NCI-H524 treated with DMSO at 0.1 percent for 48 hours (cell line): Measurements from ENCODE around the gene AGMO.

Source experiments
- DNase-seq: peaks from one replicate; lab custom pipeline; 2025; lab: John Stamatoyannopoulos, UW

AGMO gene

DNA sequence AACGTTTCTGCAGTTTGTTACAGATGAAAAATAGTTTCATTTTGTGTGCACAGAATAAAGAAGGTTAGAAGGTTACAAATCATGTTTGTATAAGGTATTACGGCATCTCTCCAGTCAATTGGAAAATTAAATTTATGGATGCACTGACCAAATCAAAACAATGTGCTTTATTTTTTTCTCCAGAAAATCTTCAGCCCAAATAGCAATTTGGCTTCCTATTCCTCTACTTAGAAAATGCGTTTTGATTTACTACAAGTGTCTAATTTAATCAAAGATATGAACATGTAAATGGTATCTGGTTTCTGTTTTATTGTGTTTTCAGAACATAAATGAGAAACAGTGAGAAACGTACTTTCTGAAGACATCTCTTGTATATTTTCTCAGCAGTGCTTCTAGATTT is 63.4 kb downstream of the AGMO start:
- DNase-seq: no peak

DNA sequence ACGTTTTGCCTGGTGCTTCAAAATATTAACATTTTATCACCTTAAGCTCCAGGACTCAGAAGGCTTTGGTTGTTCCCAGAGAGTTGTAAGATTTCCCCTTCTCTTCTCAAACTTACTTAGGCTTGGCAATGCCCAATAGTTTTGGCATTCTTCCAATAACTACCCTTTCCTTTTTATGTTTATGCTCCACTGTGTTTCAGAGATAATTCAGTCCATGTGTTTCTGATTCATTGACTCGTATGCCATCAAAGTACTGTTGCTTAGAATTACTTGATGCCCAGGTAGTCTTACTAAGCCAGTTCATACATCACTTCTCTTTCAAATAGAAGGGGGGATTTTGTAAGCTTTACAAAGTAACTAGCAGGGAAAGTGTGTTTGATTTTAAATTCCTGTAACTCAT is 66.6 kb downstream of the AGMO start:
- DNase-seq: no peak

DNA sequence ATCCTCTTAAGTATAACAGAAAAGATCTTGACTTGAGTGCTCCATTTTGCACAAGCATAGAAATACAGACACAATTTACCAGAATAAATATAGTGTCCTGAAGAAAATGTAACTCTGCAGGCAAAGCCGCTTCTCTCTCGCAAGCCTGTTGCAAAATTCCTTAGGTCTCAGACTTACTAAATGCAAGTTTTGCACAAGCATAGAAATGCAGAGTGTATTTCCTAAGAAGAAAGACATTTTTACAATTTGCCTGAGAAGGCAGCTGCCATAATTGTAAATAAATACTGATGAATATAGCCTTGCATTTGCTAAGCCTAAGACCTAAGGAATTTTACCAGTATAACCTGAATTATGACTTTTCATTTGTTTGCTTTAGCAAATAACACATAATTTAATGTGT is 67.1 kb downstream of the AGMO start:
- DNase-seq: no peak

DNA sequence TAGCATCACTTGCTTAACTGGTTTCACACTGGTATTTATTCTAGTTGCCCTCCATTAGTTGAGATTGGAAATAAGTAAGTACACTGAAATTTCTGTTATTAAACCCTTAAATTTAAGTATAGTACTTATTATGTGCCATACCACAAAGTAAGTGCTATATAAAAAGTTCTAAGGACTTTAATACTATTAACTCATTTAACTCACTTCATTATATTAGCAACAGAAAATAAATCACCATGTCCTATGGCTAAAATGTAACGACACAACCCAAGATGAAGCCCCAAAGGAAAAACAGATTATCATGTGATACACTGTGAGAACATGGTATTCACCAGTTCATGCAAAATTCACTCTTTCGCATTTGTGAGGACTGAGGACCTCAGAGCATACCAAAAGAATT is 70.5 kb downstream of the AGMO start:
- DNase-seq: no peak

DNA sequence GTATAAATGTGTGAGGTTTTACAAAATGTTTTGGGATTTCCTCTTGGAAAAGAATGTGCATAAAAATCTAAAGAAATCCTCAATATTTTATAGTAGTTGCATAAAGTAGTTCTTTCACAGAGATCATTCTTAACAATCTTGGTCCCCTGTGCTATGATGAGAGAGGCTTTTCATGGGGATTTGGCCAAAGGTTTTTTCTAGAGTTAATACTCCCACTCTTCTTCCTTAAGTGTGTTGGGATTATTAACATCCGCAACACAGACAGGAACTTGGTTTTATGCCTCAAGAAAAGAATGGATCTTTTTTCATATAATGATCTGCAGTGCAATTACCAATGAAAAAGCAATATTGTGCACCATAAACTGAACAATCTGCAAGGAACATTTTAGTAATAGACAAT is 71.5 kb downstream of the AGMO start:
- DNase-seq: no peak

DNA sequence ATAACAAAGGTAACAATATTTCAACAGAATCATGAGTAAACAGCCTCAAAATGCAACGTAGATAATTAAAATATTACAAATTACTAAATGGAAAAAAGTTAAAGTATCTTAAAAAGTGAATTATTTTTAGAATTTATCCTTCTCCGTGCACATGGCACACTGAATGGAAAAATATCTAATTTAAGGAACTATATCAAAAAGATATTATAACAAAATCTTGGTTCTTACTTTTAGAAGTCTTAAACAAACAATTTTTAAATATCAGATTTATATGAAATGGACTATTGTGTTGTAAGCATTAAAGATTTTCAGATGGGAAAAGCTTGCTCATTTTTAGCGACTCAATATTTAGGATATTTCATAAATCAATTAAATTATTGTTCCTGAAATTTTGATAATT is 72.0 kb downstream of the AGMO start:
- DNase-seq: no peak

DNA sequence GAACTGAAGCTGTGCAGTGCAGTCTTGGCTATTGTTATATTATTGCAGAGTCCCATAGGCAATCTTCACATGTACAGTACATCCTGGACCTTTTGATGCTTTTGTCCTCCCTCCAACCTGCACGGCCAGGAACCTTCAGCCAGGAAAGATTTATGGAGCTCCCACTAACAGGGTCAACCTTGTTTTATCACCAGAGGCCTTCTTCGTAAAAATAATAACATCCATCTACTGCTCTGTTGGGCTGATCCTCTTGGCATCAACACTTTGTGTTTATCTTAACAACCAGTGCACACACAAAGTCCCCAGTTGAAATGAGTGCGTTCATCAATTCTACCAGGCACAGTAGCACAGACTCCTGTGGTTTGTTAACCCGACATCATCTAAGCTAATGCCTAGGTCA is 72.4 kb downstream of the AGMO start:
- no peak for DNase-seq

DNA sequence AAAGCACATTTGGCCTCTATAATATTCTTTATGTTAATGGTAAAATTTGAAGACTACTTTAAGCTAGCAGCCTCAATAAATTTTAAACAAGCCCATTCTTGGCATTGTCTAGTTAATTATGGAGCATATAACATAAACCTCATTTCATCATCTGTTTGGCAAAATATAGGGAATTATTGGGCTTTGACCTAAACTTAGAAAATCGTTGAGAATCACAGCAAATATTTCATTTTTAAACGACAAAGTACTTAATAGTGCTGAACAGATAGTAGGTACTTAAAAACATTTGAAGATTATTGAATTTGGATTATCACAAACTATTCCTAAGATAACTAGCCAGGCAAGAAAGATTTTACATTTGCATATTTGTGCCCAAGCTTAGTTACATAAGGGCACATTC is 73.4 kb downstream of the AGMO start:
- no peak for DNase-seq

DNA sequence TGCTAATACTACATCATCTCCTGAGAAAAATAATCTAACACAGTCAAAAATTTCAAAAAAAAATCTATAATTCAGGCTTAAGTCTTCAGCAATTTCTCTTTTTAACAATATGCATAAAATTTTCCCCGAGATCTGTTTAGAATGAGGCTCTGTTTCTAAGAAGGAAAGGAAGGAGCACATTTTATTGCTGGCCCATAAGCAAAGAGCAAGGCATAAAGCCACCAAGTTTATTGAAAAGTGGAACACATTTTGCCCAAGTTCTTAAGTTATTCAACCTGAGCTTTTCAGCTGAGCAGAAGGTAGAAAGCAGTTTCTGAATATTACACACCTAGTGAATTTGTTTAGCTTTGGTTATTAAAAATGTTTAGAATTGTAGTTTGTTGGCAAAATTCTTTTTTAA is 73.9 kb downstream of the AGMO start:
- DNase-seq: no peak

DNA sequence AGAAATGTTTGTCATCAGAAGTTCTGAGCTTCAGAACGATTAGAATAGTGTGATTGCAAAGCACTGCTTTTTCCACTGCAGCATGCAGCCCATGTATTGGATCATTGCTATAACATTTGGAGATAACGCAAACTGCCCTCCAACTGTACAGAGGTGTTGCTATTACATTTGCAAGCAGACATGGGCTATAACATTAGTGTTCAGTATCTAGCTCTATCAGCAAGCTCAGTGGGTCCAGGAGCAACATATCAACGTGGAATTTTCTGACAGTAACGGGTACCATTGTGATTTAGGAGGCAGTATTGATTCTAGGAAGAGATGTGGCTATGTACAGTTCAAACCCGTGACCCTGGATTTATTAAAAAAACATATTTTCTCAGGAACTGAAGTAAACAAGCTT is 75.8 kb downstream of the AGMO start:
- DNase-seq: no peak

DNA sequence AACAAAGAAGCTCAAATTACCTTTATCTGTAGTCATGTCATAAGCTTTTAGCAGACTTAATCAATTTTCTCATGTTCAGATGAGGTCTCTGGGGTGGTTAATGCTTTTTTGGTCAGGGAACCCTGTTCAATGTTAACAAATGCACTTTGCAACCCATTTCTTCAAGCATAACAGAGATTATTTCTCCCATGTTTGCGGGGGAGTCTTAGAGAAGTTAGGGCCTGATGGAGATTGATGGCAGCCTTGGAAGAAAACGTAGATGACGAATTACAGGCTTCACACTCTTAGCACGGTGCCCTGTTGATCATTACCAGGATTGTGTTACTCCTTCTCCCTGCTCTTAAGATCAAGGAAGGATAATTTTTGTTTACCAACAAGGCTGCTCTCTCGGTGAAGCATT is 76.4 kb downstream of the AGMO start:
- DNase-seq: no peak

DNA sequence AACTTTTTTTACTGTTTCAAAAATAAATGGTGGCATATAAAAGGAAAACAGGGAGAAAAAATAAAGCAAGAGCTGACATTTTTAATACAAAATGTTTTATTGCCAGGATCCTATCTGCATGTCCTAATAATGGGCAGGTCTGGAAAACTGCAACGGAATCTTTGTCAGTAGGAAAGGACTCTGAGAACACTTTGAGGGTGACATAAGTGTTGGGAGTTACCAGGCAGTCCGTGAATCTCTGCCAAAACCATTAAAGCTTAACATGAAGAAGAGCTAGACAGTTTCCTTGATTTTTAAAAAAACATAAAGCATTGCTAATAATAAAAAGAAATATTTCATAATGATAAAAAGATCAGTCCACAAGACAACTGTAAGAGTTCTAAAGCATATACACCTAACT is 80.7 kb downstream of the AGMO start:
- no peak for DNase-seq

DNA sequence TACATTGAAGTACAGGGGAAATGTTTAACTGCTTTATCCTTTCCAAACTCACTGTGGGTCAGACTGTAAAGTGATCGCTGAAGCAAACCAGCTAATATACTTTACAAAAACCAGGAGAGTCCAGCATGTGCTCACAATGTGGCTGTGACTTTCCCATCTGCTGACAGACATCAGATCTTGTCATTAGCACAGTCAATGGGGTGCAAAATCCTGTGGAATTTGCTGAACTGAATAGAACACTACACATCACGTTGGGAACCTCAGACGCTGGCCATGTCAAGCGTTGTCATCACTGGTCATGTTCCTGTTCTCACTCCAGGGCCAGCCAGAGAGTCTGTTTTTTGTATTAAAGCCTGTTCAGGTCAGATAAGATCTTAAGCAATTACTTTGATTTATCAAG is 83.4 kb downstream of the AGMO start:
- no peak for DNase-seq

DNA sequence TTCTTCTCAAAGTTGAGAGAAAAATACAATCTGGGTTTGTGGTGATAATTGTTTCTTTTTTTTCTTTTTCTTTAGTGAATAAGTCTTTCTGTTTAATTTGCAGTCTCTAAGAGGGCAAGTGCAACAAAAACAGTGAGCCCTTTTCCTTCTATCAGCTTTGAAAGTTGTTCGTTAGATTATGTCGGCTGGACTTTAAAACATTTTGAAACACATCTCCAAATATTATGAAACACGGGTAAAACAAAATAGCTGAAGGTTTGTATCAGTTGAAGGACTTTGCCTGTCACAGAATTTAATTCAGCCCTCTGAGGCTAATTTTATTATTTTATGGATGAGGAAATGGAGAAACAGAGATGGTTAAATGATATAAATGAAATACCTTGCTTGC is 85.3 kb downstream of the AGMO start:
- no peak for DNase-seq

DNA sequence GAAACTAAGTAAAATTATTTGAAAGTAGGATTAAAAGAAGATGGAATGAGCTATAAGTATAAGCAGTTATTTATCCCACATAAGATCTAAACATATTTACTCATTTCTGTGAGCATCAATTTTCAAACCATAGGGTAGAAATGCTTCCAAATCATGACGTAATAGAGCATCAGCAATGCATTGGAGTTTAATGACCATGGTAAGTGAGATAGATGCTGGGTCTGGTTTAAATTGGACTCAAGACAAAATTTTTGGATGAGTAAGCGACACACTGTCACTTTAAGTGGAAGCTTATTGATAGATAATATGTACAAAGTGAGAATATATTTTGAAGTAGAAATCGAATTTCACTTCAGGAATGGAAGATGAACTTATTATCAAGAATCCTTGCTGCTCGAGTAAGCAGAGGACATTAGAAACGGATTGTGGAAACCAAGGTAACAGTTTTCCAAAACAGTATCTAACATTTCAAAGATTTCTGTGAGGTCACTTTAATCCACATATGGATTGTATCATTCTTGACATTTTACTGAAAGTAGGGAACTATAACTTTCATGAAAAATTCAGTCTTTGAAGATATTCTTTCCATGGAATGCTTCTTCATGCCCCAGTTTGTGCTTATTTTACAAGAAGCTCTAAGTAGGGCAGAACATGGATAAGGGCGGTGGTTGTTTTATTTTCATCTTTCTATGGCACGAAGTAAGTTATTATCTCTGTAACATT is 85.8 kb downstream of the AGMO start:
- DNase-seq: no peak

DNA sequence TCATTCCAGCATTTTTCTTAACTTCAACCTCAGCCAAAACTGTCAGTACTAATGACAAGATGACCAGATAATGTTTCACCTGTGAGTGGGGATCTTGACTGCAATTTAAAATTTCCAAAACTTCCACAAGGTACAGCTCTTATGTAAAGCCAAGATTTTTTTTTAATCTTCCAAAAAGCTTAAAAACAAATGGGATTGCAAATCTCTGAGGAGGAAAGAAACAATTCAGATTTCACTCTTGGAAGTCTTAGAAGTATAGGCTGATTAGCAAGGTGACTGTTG is 90.2 kb downstream of the AGMO start:
- DNase-seq: no peak

DNA sequence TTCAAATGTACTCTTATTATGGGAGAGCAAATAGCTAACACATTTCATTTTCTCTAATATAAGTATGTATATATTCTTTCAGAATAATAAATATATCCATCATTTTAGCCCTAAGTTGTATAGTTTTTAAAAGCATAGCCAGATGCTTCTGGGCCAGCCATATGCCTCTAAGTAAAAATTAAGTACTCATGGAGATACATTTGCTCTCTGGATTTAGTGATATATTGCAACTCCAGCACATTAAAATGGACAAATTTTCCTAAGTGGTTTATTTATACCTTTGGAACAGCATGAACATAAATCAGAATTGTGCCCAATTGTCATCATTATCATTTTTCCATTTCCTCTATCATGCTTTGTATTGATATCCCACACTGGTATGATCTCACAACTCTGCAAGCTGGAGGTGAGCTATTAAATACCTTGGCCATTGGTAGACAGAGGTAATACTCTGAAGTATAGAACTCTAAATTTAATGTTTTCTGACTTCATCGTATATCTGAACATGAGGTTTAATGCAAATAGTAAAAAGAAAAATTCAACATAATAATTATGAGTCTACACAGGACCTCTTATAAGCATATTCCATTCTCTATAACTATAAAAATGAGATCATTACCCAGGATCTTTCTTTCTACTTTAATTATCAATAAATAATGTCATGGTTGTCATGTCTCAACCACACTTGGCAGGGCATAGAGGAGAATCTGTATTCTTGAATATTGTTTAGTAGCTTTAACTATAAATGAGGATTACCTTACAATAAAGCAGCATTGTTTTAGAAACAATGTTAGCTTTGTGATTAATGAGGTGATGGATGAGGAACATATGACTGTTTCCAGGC is 90.8 kb downstream of the AGMO start:
- no peak for DNase-seq

DNA sequence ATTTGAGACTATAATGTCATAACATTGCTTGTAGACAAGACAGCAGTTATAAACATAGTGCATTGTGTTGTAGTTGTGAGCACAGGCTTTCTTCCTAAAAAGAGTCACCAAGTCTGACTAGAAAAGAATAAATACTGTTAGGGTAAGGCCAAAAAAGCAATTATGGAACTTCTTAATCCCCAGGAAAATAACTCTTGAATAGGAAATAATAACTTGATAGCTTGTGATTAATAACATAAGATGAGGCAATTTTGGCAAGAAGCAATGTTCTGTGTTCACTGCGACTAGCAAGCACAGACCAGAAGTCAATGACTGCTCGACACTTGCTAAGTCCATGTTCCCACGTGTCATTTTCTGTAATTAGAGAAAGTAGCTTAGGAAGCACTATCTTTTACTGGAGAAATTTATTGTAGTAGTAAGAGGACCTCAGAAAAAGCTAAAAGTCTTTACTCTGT is 97.1 kb downstream of the AGMO start:
- DNase-seq: no peak

DNA sequence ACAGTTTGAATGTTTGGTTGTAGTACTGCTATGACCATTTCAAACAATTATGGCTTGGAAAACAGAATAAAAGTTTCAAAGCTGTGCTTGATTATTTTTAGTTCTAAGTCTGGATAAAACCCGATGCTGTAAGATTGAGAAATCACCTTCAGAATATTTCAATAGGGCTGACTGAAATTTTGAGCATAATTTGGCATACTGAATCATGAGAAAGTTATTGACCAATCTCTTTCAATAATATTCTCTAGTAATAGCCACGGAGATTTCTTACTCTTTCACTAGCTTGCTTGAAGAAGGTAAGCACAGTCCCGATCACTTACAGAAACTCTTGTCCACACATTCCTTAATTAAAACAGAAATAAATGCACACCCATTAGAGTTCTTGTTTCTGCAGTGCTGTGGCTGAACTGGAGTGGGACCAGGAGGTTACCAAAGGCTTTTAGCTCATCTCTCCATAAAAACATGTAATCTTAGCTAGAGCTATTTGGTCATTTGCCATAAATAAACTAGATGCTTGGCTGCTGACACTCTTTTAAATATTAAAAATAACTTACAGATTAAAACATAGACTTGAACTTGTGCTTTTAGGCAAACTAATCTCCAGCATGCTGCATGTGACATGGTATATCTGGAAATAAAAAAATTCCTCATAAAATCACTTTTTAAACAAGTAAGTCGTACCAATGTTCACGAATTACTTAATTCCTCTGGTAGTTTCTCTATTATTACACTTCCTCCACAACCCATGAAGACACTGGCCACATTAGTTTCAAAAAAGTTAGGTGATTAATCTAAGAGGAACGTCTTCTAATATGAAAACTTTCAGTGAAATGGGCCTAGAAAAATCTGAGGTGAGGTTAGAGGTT is 97.8 kb downstream of the AGMO start:
- DNase-seq: no peak

DNA sequence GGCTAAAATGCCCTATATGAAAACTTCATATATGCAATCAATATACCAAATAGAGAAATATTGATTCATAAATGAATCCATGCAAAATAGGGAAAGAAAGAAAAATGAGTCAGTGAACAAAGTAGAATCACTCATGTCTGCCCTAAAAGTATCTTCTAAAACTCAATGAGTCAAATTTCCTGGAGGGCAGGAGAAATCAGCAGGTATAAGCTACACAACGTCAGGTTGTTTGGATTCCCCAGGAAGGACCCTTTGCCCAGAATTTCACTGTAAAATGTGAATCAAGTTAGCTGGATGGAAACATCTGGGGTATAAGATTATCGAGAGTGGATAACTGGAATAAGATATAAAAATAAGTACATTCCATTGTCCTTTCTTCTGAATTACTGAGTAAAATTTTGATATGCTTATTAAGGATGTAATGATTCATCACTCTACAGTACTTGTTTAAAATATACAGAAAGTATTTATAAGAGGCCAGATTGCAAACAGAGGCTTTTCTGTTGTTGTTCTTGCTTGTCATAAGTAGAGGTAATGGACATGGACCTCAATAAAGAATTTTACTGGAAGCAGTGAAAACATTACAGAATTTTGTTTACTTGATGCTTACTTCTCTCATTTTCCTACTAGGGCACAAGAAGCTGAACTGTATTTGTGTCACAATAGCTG is 99.0 kb downstream of the AGMO start:
- no peak for DNase-seq

DNA sequence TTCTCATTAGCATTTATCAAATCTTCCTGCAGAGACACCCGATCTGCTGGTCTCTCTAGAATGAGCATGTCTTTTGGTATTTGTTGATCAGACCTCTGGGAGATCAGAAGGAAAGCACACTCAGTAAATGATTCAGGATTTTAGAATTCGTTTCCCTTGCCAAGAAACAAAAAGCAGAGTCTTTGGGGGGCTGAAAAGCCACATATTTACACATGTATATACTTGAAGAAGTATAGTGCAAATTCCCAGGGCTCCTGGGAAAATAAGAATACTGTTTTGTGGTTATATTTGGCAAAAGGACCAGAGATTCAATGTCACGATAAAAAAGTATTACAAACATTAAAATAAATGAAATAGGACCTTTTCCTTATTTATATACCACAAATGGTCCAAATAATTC is 100.2 kb downstream of the AGMO start:
- DNase-seq: no peak

DNA sequence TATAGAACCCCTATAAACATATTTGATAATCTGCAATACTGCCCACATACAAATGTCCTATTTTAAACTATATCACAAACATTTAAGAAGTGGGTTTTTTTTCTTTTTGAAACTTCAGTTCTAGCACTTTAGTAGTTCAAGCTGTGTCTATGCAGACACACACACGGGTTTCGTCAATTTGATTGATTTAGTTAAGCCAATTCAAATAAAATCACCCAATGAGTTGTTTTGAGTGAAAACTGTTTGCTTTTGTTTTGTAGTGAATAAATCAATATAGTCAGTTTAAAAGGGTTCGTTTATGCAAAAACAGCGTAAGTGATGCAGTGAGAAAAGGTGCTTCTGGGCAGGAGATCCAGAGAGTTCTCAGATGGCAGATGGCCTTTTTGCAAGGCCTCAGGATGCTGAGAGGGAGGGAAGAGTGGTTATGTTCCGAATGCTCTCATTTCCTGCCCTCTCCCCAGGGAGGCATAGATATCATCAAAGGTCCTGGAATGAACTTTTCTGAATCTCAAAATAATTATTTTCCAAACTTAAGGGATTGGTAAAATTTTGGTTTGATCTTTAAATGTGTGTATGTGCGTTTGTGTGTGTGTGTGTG is 102.7 kb downstream of the AGMO start:
- DNase-seq: peak; percentile 43
